ENCODE results near the gene CDC42BPB.
A peak's percentile ranks its signal among the peaks of the same experiment; 100 is the strongest.

CDC42BPB gene

GRCh38 chr14:103016071-103016470 is 41.3 kb downstream of the CDC42BPB start:
- DNase-seq (ENCODE audit: low spot score) = no peak

- no peak for DNase-seq (ENCODE audit: low spot score)
Measured at GRCh38 chr14:103015426-103015825, 41.9 kb downstream of the CDC42BPB start.

GRCh38 chr14:103014466-103015228 is 42.7 kb downstream of the CDC42BPB start:
- DNase-seq (ENCODE audit: low spot score) = no peak

GRCh38 chr14:103013028-103013427 is 44.3 kb downstream of the CDC42BPB start:
- DNase-seq (ENCODE audit: low spot score) = no peak

GRCh38 chr14:103009559-103009958 is 47.8 kb downstream of the CDC42BPB start:
- no peak for DNase-seq (ENCODE audit: low spot score)

- DNase-seq (ENCODE audit: low spot score) = no peak
Measured at GRCh38 chr14:103008768-103009357, 48.5 kb downstream of the CDC42BPB start.

- no peak for DNase-seq (ENCODE audit: low spot score)
Measured at GRCh38 chr14:103008126-103008525, 49.2 kb downstream of the CDC42BPB start.

GRCh38 chr14:103007555-103007954 is 49.8 kb downstream of the CDC42BPB start:
- DNase-seq (ENCODE audit: low spot score) = no peak

- DNase-seq (ENCODE audit: low spot score) = no peak
Measured at GRCh38 chr14:103006991-103007520, 50.3 kb downstream of the CDC42BPB start.

- DNase-seq (ENCODE audit: low spot score) = no peak
Measured at GRCh38 chr14:103006106-103006505, 51.2 kb downstream of the CDC42BPB start.

- no peak for DNase-seq (ENCODE audit: low spot score)
Measured at GRCh38 chr14:103003850-103004249, 53.5 kb downstream of the CDC42BPB start.

GRCh38 chr14:103003351-103003615 is 54.1 kb downstream of the CDC42BPB start:
- DNase-seq (ENCODE audit: low spot score) = no peak

GRCh38 chr14:103002578-103003350 is 54.6 kb downstream of the CDC42BPB start:
- no peak for DNase-seq (ENCODE audit: low spot score)

- DNase-seq (ENCODE audit: low spot score) = no peak
Measured at GRCh38 chr14:103001651-103002396, 55.5 kb downstream of the CDC42BPB start.

GRCh38 chr14:103001226-103001625 is 56.1 kb downstream of the CDC42BPB start:
- DNase-seq (ENCODE audit: low spot score) = no peak

- DNase-seq (ENCODE audit: low spot score) = no peak
Measured at GRCh38 chr14:103000291-103000921, 56.9 kb downstream of the CDC42BPB start.

- DNase-seq (ENCODE audit: low spot score) = no peak
Measured at GRCh38 chr14:102999227-102999895, 58.0 kb downstream of the CDC42BPB start.

GRCh38 chr14:102998393-102998792 is 59.0 kb downstream of the CDC42BPB start:
- DNase-seq (ENCODE audit: low spot score) = no peak

- DNase-seq (ENCODE audit: low spot score) = no peak
Measured at GRCh38 chr14:102996941-102997340, 60.4 kb downstream of the CDC42BPB start.

- DNase-seq (ENCODE audit: low spot score) = no peak
Measured at GRCh38 chr14:102994689-102995088, 62.7 kb downstream of the CDC42BPB start.

- DNase-seq (ENCODE audit: low spot score) = peak; percentile 45
Measured at GRCh38 chr14:102993523-102993922, 63.8 kb downstream of the CDC42BPB start.

Data from RKO (cell line).